B cell (primary cell): ENCODE data around the gene KATNAL2. TPM values are rescaled to one million over a fixed set of nuclear protein-coding genes. Genes with fewer than 3 reads are reported as not detected.

Source experiments
- ATAC-seq: fragments of 200-7000 bp; cut with Tn5 transposase; one replicate; pipeline ENCODE4 v1.10.0; 2021; ENCODE audit warnings: low read depth, mild to moderate bottlenecking, moderate number of reproducible peaks, moderate library complexity
- CTCF ChIA-PET: fragments of 350-600 bp; sonication (Branson Sonifier 250); formaldehyde crosslinking; loops from one replicate; lab custom pipeline; 2021; ENCODE audit warnings: antibody characterized with exemption, inconsistent platforms; lab: Charles Lee
- POLR2A ChIA-PET: fragments of 350-600 bp; sonication (Branson Sonifier 250); formaldehyde crosslinking; loops from one replicate; lab custom pipeline; 2021; ENCODE audit warnings: antibody characterized with exemption; lab: Charles Lee
- DNase-seq: peaks from one replicate; pipeline ENCODE4 v3.0.0; 2013
- H2AFZ ChIP-seq: 2 replicates; pipeline ENCODE4 v1.6.1; 2012; ENCODE audit warnings: mild to moderate bottlenecking, low read depth, low read length; ENCODE audit not compliant: insufficient read depth, poor library complexity, severe bottlenecking
- H3K27ac ChIP-seq, 2 donors: 1 replicate in 1 of 2; 2 replicates in 1 of 2; pipeline ENCODE4 v1.5.1; 2012 to 2013; ENCODE audit warnings: low read length in 2 of 2, mild to moderate bottlenecking in 2 of 2, moderate library complexity in 1 of 2
- H3K27me3 ChIP-seq, 4 experiments: fragments of 200-600 bp in 1 of 4; sonication (generic) in 1 of 4; replicated peaks in 1 of 4; 1 replicate in 2 of 4; 2 replicates in 2 of 4; pipeline versions ENCODE4 v1.6.1 to v1.7.0; 2013 to 2016; ENCODE audit warnings: low read length in 3 of 4, mild to moderate bottlenecking in 2 of 4, mixed read lengths in 1 of 4, moderate library complexity in 1 of 4; ENCODE audit not compliant: insufficient read depth in 4 of 4, control insufficient read depth in 3 of 4; ENCODE audit errors: control extremely low read depth in 1 of 4
- H3K36me3 ChIP-seq, 2 experiments: replicated peaks in 1 of 2; 1 replicate in 1 of 2; 2 replicates in 1 of 2; pipeline versions ENCODE4 v1.6.1 to v1.7.1; 2013; ENCODE audit warnings: low read length in 1 of 2; ENCODE audit not compliant: insufficient read depth in 2 of 2, control insufficient read depth in 1 of 2; ENCODE audit errors: control extremely low read depth in 1 of 2, extremely low read depth in 1 of 2
- H3K4me1 ChIP-seq, 2 donors: fragments of 200-600 bp in 1 of 2; sonication (generic) in 1 of 2; 1 replicate in 1 of 2; 2 replicates in 1 of 2; pipeline versions ENCODE4 v1.5.1 to v1.6.1; 2013 to 2017; ENCODE audit warnings: low read length in 2 of 2; ENCODE audit not compliant: control insufficient read depth in 2 of 2, insufficient read depth in 2 of 2
- H3K4me2 ChIP-seq: replicated peaks from 2 replicates; pipeline ENCODE3; 2012; ENCODE audit warnings: mild to moderate bottlenecking, low read depth, low read length; ENCODE audit not compliant: poor library complexity, severe bottlenecking
- H3K4me3 ChIP-seq, 5 experiments: fragments of 200-600 bp in 1 of 5; sonication (generic) in 1 of 5; 1 replicate in 3 of 5; 2 replicates in 2 of 5; pipeline versions ENCODE4 v1.5.1 to v1.7.0; 2011 to 2016; ENCODE audit warnings: low read length in 4 of 5, mild to moderate bottlenecking in 4 of 5, low read depth in 2 of 5, control low read depth in 1 of 5, moderate library complexity in 1 of 5; ENCODE audit not compliant: insufficient read depth in 1 of 5; ENCODE audit errors: control extremely low read depth in 1 of 5, extremely low read depth in 1 of 5
- H3K79me2 ChIP-seq: fragments of 200-600 bp; sonication (generic); one replicate; pipeline ENCODE4 v1.6.0; 2016; ENCODE audit warnings: low read length; ENCODE audit not compliant: control insufficient read depth, insufficient read depth
- H3K9ac ChIP-seq: fragments of 200-600 bp; sonication (generic); 2 replicates; pipeline ENCODE4 v1.6.1; 2017; ENCODE audit warnings: mild to moderate bottlenecking, low read length, moderate library complexity
- H3K9me3 ChIP-seq, 3 donors: one replicate each; pipeline versions ENCODE4 v1.6.1 to v1.7.1; 2013; ENCODE audit warnings: low read length in 2 of 3; ENCODE audit not compliant: control insufficient read depth in 2 of 3, insufficient read depth in 1 of 3; ENCODE audit errors: control extremely low read depth in 1 of 3
- H4K20me1 ChIP-seq: 2 replicates; pipeline ENCODE4 v1.6.0; 2012; ENCODE audit warnings: mild to moderate bottlenecking, low read length; ENCODE audit not compliant: insufficient read depth, control insufficient read depth, poor library complexity, severe bottlenecking
- H3K27ac Mint-ChIP-seq: one replicate; pipeline ENCODE4 v1.8.0; 2021; ENCODE audit warnings: mixed read lengths
- H3K27me3 Mint-ChIP-seq: one replicate; pipeline ENCODE4 v1.8.0; 2021; ENCODE audit warnings: mixed read lengths
- H3K4me1 Mint-ChIP-seq: one replicate; pipeline ENCODE4 v1.8.0; 2021; ENCODE audit warnings: mixed read lengths
- H3K4me3 Mint-ChIP-seq: one replicate; pipeline ENCODE4 v1.8.0; 2021; ENCODE audit warnings: mixed read lengths
- H3K9me3 Mint-ChIP-seq: one replicate; pipeline ENCODE4 v1.8.0; 2022; ENCODE audit warnings: mixed read lengths; ENCODE audit not compliant: insufficient read depth
- EZH2 ChIP-seq: IDR thresholded peaks from 2 replicates; pipeline ENCODE4 v1.6.1; 2012; ENCODE audit warnings: borderline replicate concordance, low read depth, mild to moderate bottlenecking, moderate library complexity, low read length; ENCODE audit not compliant: insufficient read depth, poor library complexity, severe bottlenecking
- WGBS: methylation state at CpG from one replicate; pipeline ENCODE4 v1.1.5; 2013; ENCODE audit warnings: missing lambda C conversion rate; ENCODE audit not compliant: insufficient coverage; 5-methylcytosine and 5-hydroxymethylcytosine counted together
- intact Hi-C: fragments of 100-400 bp; cut with micrococcal nuclease; formaldehyde crosslinking; loops from one replicate; pipeline ENCODE4 v1.10.0; 2022
- polyA plus RNA-seq: library from polyadenylated mRNA; depleted of rRNA; stranded (reverse); fragments of >200 nt; gene quantifications from 2 replicates; pipeline ENCODE4 v1.2.3, GENCODE V29; 2012
- total RNA-seq, 2 donors: library from RNA; stranded (reverse); fragments of 120-200 nt in 1 of 2; gene quantifications; 1 replicate in 1 of 2; 2 replicates in 1 of 2; pipeline versions ENCODE4 v1.2.3 to v1.2.4, GENCODE V29; 2013 to 2022
- TF ChIP-seq, protein P1 (sequence below): fragments of 200-600 bp; IDR thresholded peaks from one replicate; pipeline ENCODE4 v1.8.0; 2022; ENCODE audit warnings: antibody characterized with exemption, mild to moderate bottlenecking

The KATNAL2 gene
- total and polyA plus RNA-seq, 2 donors (not counting 1 experiment from before 2014, with no cell fraction given), result 1.3 to 3.1 TPM

DNA sequence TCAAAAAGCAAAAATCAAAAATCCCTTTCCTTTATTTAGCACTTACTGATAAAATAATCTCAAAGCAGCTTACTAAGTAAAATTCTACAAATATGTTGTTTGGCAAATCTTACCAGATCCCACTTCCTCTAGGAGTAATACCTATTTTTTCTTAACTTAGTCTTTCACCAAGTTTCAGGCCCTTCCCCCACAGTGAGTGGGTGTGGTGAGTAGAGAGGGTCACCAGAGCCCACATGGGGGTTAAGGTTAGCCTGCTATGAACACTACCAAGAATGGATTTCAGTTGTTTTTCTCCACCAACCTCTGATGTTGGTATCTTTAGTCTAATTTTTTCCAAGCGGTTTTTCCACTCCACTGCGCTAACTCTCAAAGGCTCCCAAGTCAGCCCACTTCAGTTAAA lies 23.3 kb upstream of the KATNAL2 start:
- peaks cover 2% of the 10 kb centered on the region for H3K9me3 Mint-ChIP-seq
- no peak overlapping the region for H3K4me3 Mint-ChIP-seq
- ATAC-seq (no peak), DNase-seq (no peak)
- H3K4me1 Mint-ChIP-seq, result peaks cover 32% of the 10 kb centered on the region
- no peaks in the 10 kb centered on the region for H3K27me3 Mint-ChIP-seq
- TF ChIP-seq EZH2, result no peak
- TF ChIP-seq, protein P1, sequence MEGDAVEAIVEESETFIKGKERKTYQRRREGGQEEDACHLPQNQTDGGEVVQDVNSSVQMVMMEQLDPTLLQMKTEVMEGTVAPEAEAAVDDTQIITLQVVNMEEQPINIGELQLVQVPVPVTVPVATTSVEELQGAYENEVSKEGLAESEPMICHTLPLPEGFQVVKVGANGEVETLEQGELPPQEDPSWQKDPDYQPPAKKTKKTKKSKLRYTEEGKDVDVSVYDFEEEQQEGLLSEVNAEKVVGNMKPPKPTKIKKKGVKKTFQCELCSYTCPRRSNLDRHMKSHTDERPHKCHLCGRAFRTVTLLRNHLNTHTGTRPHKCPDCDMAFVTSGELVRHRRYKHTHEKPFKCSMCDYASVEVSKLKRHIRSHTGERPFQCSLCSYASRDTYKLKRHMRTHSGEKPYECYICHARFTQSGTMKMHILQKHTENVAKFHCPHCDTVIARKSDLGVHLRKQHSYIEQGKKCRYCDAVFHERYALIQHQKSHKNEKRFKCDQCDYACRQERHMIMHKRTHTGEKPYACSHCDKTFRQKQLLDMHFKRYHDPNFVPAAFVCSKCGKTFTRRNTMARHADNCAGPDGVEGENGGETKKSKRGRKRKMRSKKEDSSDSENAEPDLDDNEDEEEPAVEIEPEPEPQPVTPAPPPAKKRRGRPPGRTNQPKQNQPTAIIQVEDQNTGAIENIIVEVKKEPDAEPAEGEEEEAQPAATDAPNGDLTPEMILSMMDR, result no peak
- Histone ChIP-seq H3K27ac (no peak overlapping the region), H3K9me3 (peaks cover 0 to 4% (median 0%) of the 10 kb centered on the region in 3 donors), H3K27me3 (no peaks in the 10 kb centered on the region), H4K20me1 (no peaks in the 10 kb centered on the region), H3K4me3 (no peak overlapping the region), H3K4me2 (no peak overlapping the region), H3K9ac (no peak overlapping the region), H3K36me3 (peaks cover 0 to 20% of the 10 kb centered on the region in 2 experiments), H2AFZ (no peak overlapping the region), H3K79me2 (peaks cover 51% of the 10 kb centered on the region), H3K4me1 (peaks cover 3 to 8% of the 10 kb centered on the region in 2 donors)
- CTCF ChIA-PET, result no interaction called here
- no peak overlapping the region for H3K27ac Mint-ChIP-seq
- WGBS, result no CpG with 5 or more reads among the region's 2 CpGs
- intact Hi-C loops, result no loop called here
- POLR2A ChIA-PET, result no interaction called here

DNA sequence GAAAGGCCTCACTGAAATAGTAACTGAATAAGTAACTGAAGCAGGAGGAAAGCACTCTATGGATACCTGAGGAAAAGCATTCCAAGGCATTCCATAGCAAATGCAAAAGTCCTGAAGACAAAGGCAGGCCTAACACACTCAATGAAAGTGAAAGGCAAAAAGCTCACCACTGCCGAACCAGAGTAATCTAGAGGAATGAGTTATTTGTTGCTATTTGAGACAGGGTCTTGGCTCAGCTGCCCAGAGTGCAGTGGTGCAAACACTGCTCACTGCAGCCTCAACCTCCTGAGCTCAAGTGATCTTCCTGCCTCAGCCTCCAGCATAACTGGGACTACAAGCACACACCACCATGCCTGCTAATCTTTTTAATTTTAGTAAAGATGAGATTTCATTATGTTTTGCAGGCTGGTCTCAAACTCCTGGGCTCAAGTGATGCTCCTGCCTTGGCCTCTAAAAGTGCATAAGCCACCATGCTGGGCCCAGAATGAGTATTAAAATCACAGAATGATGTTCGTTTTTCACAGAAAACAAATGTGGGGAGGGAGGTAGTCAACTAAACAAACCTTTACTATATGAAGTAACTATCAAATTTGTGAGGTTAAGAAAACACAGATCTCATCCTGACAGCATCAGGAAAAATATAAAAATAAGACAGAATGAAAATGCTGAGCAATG lies 18.0 kb upstream of the KATNAL2 start:
- Histone ChIP-seq H4K20me1 (peaks cover 4% of the 10 kb centered on the region), H3K4me3 (no peak overlapping the region), H3K27ac (no peak overlapping the region), H3K27me3 (no peaks in the 10 kb centered on the region), H2AFZ (no peak overlapping the region), H3K9me3 (peaks cover 0 to 2% (median 0%) of the 10 kb centered on the region in 3 donors), H3K79me2 (peaks cover 81% of the 10 kb centered on the region), H3K4me1 (peaks cover 3% of the 10 kb centered on the region in 2 donors), H3K9ac (no peak overlapping the region), H3K4me2 (no peak overlapping the region), H3K36me3 (peaks cover under 1 to 2% of the 10 kb centered on the region in 2 experiments)
- Mint-ChIP-seq H3K27ac (no peak overlapping the region), H3K9me3 (no peaks in the 10 kb centered on the region), H3K4me3 (no peak overlapping the region), H3K27me3 (no peaks in the 10 kb centered on the region), H3K4me1 (peaks cover 15% of the 10 kb centered on the region)
- intact Hi-C loops, result no loop called here
- no peak for ATAC-seq
- POLR2A ChIA-PET, result no interaction called here
- DNase-seq, result no peak
- CTCF ChIA-PET, result interaction anchor here (0.6 kb wide), 1 partner anchor 55 kb away, joined by 3 read pairs; no protein-coding TSS in a partner anchor
- 86% methylated on average over 1 of the region's 2 CpGs for WGBS
- TF ChIP-seq, protein P1, result no peak
- TF ChIP-seq EZH2, result no peak
